ENCODE results near the gene PDZK1.
"Not testable (repeated sequence)": the region's sequence is repeated elsewhere in the genome, so short reads cannot be mapped to it uniquely, and the experiment has no call there.

Gene PDZK1

DNA sequence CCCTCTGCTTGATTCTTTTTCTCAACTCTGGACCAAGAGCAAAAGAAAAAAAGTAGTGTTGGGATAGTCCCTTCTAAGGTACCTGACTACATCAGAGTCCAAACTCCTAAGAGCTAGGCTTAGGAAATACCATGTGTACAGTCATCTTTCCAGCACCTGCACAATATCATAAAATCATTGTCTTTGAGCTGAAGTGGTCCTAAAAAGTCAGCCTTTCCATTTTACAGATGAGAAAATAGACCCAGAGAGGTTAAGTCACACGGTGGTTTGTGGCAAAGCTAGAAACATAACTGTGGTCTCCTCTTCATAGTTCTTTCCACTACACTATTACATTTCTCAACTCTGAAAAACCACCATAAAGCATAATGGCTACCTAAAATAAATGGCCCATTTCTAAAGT, 63.2 kb downstream of the PDZK1 start:
- DNase-seq, result not testable (repeated sequence)

- DNase-seq, result not testable (repeated sequence)
These were observed 65.3 kb downstream of the PDZK1 start for GRCh38 chr1:145641886-145642285.

DNA sequence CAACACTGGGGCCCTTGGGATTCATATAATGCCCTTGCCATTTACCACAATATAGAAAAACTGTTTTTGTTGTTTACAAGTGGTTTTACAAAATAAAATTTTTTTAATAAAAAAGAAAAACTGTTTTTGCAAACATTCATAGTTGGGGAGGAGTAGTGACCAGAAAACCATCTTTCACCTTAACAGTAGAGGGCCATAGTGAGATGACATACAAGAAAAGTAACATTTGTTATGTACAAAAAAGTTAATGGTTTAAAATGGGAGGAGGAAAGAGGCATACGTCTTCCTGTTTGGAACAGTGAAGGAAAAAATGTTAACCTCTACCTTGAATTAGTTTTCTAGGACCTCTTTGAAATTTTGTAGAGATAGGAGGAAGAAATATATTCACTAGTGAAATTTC, 70.9 kb downstream of the PDZK1 start:
- DNase-seq, result not testable (repeated sequence)

- DNase-seq, result not testable (repeated sequence)
These were observed 85.0 kb downstream of the PDZK1 start for GRCh38 chr1:145622177-145622576.

Data from NCI-H774 (cell line).